Lung (tissue), 12 donors: Measurements from ENCODE around the gene MRPS27. TPM values are rescaled to one million over a fixed set of nuclear protein-coding genes. Genes with fewer than 3 reads are reported as not detected.

Source experiments
- ATAC-seq: fragments of 200-7000 bp; cut with Tn5 transposase; one replicate; pipeline ENCODE4 v1.9.1; 2020; ENCODE audit warnings: moderate number of reproducible peaks; ENCODE audit not compliant: insufficient read depth, low FRiP score
- DNase-seq, 3 donors: peaks; one replicate each; pipeline ENCODE4 v3.0.0-alpha.2; 2013 to 2017
- H3K27ac ChIP-seq, 2 donors: one replicate each; pipeline ENCODE4 v1.5.1; 2013; ENCODE audit warnings: mild to moderate bottlenecking in 2 of 2, moderate library complexity in 2 of 2, control low read depth in 1 of 2, inconsistent platforms in 1 of 2, low read depth in 1 of 2, low read length in 1 of 2
- H3K27me3 ChIP-seq, 3 donors: one replicate each; pipeline ENCODE4 v1.5.1; 2013; ENCODE audit warnings: low read length in 2 of 3; ENCODE audit not compliant: control insufficient read depth in 3 of 3, insufficient read depth in 3 of 3
- H3K36me3 ChIP-seq, 4 donors: one replicate each; pipeline ENCODE4 v1.5.1; 2013; ENCODE audit warnings: low read length in 4 of 4, mild to moderate bottlenecking in 1 of 4, moderate library complexity in 1 of 4; ENCODE audit not compliant: control insufficient read depth in 4 of 4, insufficient read depth in 4 of 4
- H3K4me1 ChIP-seq, 5 donors: one replicate each; pipeline ENCODE4 v1.5.1; 2013; ENCODE audit warnings: low read length in 5 of 5, mild to moderate bottlenecking in 2 of 5, moderate library complexity in 1 of 5; ENCODE audit not compliant: control insufficient read depth in 5 of 5, insufficient read depth in 5 of 5
- H3K4me3 ChIP-seq: one replicate; pipeline ENCODE4 v1.5.1; 2013; ENCODE audit warnings: mild to moderate bottlenecking, control low read depth, moderate library complexity
- H3K9ac ChIP-seq, 2 donors: one replicate each; pipeline ENCODE4 v1.5.1; 2013; ENCODE audit warnings: low read length in 2 of 2, control low read depth in 1 of 2; ENCODE audit not compliant: insufficient read depth in 1 of 2
- H3K9me3 ChIP-seq, 4 donors: one replicate each; pipeline ENCODE4 v1.5.1; 2013; ENCODE audit warnings: low read length in 3 of 4, mild to moderate bottlenecking in 1 of 4, moderate library complexity in 1 of 4; ENCODE audit not compliant: control insufficient read depth in 4 of 4, insufficient read depth in 3 of 4
- CTCF ChIP-seq: IDR thresholded peaks from 2 replicates; pipeline ENCODE4 v1.5.1; 2012; ENCODE audit warnings: mild to moderate bottlenecking; ENCODE audit errors: control extremely low read depth, extremely low read depth
- whole genome bisulfite sequencing, 2 donors: extraction: QIAGEN DNeasy Blood & Tissue Kit; methylation state at CpG; one replicate each; pipeline ENCODE4 v1.1.7; 2013; 5-methylcytosine and 5-hydroxymethylcytosine counted together
- polyA plus RNA-seq, 2 donors: library from polyadenylated mRNA; stranded (reverse); fragments of 200-250 nt; gene quantifications; one replicate each; pipeline ENCODE4 v1.2.1, GENCODE V29; 2013
- total RNA-seq, 2 donors: library from RNA; depleted of rRNA in 1 of 2; stranded (reverse); fragments of >200 nt in 1 of 2; gene quantifications; one replicate each; pipeline ENCODE4 v1.2.1, GENCODE V29; 2014 to 2021
- donor health status: control.
- donor health status: control.
- donor health status: Bipolar disorder and iron deficiency.
- donor health status: healthy.
- donor health status: DM: yes; HTN: yes; CAD: no.

Gene MRPS27
- total and polyA plus RNA-seq, 4 donors, result 18.8 to 84.8 (median 32.7) TPM

- no peak for TF ChIP-seq CTCF
- Histone ChIP-seq H3K36me3 (peaks cover 0 to under 1% (median 0%) of the 10 kb centered on the region in 4 donors), H3K9ac (no peak overlapping the region), H3K27me3 (no peaks in the 10 kb centered on the region), H3K27ac (no peak overlapping the region), H3K4me1 (peaks cover 0 to 4% (median 0%) of the 10 kb centered on the region in 5 donors), H3K4me3 (no peak overlapping the region), H3K9me3 (no peaks in the 10 kb centered on the region)
- WGBS, 2 donors, result 96 to 98% methylated on average over 1 of the region's 1 CpG
- no peak for DNase-seq
- no peak for ATAC-seq
Observed at GRCh38 chr5:72368271-72368670, 48.2 kb upstream of the MRPS27 start.

GRCh38 chr5:72366324-72366976, 46.4 kb upstream of the MRPS27 start:
- peak; percentile 72 to 89 (median 86) for DNase-seq
- Histone ChIP-seq H3K9ac (no peak overlapping the region), H3K36me3 (peaks cover 2 to 6% (median 4%) of the 10 kb centered on the region in 4 donors), H3K27ac (no peak overlapping the region), H3K4me3 (no peak overlapping the region), H3K27me3 (no peaks in the 10 kb centered on the region), H3K9me3 (no peaks in the 10 kb centered on the region), H3K4me1 (peaks cover 0 to 4% (median 0%) of the 10 kb centered on the region in 5 donors)
- peak; percentile 55 for TF ChIP-seq CTCF
- WGBS, 2 donors, result 32 to 37% methylated on average over 7 of the region's 7 CpGs
- ATAC-seq, result peak; percentile 90

- Histone ChIP-seq H3K27me3 (no peaks in the 10 kb centered on the region), H3K36me3 (peaks cover 5 to 11% (median 8%) of the 10 kb centered on the region in 4 donors), H3K4me1 (peaks cover 0 to 4% (median 0%) of the 10 kb centered on the region in 5 donors), H3K4me3 (no peak overlapping the region), H3K9ac (no peak overlapping the region), H3K27ac (no peak overlapping the region), H3K9me3 (no peaks in the 10 kb centered on the region)
- ATAC-seq (no peak), DNase-seq (no peak)
- WGBS, 2 donors, result 96 to 99% methylated on average over 4 of the region's 4 CpGs
- no peak for TF ChIP-seq CTCF
Observed at GRCh38 chr5:72364951-72365350, 44.9 kb upstream of the MRPS27 start.
